GM19240 (cell line): ENCODE measurements around the gene SPRN.
"Not testable (repeated sequence)": the region's sequence is repeated elsewhere in the genome, so short reads cannot be mapped to it uniquely, and the experiment has no call there.

Experiments used
- DNase-seq: peaks from one replicate; pipeline ENCODE4 v3.0.0; 2011; ENCODE audit warnings: low spot score; ENCODE audit not compliant: insufficient read length

Gene SPRN, protein sequence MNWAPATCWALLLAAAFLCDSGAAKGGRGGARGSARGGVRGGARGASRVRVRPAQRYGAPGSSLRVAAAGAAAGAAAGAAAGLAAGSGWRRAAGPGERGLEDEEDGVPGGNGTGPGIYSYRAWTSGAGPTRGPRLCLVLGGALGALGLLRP

DNA sequence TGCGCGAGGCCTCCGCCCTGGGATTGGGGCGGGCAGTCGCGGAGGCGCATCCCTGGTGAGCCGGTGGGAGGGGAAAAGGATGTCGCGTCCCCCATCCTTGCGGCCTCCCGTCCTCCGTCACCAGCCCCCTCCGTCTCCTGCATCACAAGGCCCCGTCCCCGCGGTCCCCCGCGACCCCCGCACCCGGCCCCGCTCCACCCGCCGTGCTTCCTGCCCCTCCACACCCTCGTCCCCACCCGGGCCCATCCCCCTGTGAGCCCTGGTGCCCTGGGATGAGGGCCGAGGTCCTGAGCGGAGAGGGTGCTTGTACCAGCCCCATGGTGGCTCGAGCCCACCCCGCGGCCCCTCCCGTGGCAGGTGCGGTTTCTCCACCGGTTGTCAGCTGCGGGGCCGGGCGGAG, at the start of gene SPRN:
SPRN (minus strand) TSS at position 25 of the 400 bp plus-strand sequence. CDS start 944 bp downstream, outside the sequence.
- DNase-seq = not testable (repeated sequence)

DNA sequence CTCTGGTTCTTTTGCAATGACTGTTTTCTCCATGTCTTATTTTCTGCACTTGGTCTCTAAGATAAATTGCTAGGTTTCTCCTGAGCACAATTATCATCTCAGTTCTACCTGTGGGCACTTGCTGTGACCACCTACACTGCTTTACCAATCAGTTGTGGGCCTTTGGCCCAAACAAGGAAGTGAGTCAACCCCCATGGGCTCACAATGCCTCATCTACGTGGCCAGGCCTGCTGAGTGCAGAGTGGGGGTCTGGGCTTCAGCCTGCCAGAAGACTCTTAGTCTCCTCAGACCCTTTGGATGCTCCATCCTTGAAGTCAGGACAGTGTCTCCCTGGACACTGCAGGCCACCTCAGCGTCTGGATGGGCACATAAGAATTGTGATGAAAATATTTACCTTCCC, 49.6 kb upstream of the SPRN start:
- DNase-seq = no peak

DNA sequence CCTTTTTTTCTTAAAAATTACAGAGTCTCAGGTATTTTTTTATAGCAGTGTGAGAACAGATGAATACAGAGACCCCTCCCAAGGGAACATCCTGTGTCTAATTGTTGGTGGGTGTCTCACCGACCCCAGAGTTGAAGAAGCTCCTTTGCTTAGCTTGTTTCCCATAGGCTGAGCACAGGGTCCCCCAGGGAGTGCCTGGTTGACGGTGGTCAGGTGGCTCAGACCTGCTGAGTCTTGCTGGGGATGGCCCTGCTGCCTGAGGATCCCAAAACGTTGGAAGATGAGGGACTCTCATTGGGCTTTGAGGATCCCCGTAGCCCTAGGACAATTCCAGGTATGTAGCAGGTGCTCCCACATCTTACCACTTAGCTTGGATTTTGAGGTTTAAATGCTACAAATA, 48.8 kb upstream of the SPRN start:
- DNase-seq = no peak

DNA sequence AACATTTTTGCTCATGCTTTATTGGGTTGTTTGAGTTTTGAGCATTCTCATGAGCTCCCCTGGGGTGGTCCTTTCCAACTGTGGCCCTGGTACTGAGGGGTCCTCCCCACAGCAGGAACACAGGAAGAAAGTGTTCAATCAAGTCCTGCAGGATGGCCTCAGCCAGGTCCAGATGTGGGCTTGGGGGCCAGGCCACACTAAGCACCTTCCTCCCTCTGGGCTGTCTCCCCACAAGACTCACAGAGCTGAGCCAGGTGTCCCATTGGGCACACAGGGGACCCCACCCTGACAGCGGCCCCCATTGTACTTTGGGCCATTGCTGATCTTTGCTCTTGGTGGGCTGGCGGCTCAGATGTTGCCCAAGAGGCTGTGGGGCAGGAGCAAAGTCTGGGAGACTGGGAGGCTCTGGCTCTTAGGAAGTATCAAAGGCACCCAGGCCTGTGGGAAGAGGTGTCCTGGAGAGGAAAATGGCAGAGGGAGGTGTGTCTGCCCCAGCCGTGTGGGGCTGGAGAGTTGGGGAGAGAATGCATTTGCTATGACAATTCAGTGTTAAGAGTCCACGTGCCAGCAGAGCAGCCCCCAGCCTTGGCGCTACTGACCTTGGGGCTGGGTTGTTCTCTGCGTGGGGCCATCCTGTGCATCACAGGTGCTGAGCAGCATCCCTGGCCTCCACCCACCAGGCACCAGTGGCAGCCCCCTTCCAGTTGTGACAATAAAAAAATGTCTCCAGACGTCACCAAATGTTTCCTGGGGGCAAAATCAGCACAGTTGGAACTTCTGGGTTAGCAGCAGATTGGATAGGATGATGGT, 47.1 kb upstream of the SPRN start:
- no peak for DNase-seq

DNA sequence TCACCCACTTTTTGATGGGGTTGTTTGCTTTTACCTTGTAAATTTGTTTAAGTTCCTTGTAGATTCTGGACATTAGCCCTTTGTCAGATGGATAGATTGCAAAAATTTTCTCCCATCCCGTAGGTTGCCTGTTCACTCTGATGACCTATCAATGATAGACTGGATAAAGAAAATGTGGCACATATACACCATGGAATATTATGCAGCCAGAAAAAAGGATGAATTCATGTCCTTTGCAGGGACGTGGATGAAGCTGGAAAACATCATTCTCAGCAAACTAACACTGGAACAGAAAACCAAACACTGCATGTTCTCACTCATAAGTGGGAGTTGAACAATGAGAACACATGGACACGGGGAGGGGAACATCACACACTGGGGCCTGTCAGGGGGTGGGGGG, 44.8 kb upstream of the SPRN start:
- not testable (repeated sequence) for DNase-seq

DNA sequence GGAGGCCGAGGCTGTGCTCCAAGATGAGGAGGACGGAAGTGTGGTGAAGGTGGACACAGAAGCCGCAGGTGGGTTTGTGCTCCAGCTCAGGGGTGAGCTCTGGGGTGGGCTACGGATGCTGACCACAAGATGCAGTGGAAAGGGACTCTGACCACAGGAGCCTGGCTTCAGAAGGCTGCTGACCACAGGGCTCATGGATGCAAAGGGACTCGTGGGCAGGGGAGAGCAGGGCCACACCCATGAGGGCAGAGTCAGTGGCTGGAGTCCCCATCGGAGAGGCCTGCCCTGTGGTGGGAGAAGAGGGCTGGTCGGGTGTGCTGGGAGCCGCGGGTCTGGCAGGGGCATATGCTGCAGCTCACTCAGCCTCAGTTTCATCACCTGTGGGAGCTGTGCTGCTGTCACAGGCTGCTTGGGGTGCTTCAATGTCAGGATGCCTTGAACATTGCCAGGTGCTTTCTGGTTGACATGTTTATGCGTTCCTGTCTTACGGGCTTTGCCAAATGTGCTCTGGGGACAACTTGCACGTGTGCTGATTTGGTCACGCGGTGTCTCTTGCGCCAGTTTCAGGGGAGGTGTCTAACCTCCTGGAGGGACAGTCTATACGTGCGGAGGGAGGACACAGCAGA, 43.0 kb upstream of the SPRN start:
- no peak for DNase-seq

DNA sequence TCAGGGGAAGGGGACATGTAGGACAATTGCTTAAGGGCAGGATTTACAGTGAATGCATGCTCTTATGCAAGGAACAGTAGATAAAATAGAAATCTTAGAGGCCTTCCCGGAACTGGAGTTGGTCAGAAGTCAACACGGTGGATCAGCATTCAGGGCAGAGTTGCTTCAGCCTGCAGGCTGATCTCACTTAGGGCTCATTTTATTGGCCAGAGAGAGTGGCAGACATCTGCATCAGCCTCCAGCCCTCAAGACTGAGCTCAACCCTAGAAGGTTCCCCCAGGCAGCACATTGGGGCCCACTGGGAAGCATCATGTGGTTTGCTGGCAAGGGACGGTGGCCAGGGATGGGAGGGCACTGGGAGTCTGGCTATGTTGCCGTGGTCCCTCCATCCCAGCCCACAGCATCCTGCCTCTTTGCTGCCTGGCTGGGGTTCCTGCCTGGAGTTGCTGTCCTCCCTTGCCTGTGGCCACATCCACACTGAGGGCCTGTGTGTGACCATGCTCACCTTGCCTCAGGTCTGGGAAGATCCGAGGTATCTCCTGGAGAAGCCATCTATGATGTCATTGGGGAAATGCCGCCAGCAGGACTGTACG, 42.4 kb upstream of the SPRN start:
- DNase-seq = no peak

DNA sequence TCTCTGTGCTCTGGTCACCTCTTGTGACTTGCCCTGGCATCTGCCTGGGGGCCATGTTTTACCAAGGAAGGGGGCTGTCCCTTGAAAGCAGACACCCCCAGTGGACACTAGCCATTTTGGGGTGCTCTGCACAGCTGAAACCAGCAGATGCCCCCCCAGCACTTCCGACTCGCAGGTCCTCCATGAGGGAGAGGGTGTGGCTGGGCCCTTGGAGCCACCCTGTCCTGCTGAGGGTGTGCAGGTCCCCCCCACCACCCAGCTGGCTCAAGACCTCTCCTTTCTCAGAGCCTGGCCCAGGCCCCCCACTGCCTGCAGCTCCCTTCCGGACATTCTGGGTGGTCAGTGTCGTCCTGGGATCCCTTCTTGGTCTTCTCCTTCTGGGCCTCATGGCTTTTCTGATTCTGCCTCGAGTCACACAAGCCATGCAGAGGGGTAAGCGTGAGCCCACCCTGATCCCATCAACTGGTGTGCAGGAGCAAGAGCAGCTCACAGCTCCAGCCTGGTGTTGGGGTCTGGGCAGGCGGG, 41.6 kb upstream of the SPRN start:
- no peak for DNase-seq

DNA sequence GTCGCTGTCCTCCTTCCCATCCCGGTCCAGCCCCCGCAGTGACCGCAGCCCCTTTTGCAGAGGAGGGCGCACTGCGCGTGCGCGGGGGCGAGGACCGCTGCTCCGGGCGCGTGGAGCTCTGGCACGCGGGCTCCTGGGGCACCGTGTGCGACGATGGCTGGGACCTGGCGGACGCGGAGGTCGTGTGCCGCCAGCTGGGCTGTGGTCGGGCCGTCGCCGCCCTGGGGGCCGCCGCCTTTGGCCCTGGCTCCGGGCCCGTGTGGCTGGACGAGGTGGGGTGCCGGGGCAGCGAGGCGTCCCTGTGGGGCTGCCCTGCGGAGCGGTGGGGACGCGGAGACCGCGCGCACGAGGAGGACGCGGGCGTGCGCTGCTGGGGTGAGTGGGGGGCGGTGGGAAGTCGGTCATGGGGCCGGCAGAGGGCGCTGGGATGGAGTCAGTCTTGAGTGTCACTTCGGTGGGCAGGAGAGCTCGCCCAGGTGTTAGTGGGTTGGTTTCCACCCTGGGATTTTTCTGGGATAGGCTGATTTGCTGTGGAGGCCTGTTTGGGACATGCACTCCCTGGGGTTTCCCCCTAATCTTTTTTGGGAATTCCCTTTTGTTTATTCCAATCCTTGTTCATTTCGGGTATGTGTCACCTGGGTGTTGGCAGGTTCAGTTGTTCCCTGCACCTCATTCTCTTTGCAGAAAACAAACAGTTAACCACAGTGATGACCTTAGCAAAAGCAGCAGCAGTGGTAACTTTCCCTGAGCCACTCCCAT, 40.9 kb upstream of the SPRN start:
- no peak for DNase-seq

DNA sequence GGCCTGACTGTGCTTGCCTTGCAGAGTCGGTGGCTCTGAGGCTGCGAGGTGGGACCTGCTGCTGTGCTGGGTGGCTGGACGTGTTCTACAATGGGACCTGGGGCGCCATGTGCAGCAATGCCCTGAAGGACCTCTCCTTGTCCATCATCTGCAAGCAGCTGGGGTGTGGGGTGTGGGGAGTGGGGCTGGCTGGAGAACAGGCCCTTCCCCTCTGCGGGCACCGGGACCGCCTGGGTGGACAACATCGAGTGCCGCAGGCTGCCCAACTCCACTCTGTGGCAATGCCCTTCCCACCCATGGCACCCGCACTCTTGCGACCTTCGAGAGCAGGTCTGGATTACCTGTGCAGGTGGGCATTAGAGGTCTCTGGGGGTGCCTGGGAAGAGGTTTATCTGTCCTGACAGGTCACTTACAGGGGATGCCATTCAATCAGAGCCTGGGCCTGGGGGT, 40.2 kb upstream of the SPRN start:
- no peak for DNase-seq

DNA sequence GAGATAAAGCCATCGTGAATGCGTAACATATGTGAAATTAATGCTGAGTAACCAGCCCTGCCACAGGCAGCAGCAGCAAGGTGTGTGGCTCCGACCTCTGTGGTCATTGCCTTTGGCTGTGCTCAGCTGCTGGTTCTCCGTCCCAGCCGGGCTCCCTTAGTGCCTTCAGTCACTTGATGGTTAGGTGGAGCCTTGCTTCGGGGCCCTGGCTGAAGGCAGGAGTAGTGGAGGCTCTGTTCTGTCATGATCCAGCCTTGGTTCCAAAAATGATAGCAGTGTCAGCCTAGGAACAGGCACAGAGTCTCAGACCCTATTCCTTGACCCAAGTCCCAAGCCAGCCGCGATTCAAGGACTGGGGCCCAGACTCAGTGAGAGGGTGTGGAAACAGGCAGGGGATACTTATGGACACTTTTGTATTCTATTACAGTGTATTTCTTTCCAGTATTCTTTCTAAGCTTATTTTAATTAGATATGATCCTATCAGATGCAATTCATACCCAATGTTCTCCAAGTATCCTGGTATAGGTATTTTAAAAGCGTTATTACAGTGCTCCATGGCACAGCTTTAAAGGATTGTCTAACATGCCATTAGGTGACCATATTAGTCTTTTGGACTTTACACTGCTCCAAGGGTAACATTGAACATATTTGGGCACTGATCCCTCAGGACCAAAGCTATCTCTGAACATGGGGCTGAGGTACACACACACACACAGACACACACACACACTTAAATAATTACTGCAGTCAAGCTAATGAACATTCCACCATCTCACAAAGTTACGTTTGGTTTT, 38.3 kb upstream of the SPRN start:
- no peak for DNase-seq

DNA sequence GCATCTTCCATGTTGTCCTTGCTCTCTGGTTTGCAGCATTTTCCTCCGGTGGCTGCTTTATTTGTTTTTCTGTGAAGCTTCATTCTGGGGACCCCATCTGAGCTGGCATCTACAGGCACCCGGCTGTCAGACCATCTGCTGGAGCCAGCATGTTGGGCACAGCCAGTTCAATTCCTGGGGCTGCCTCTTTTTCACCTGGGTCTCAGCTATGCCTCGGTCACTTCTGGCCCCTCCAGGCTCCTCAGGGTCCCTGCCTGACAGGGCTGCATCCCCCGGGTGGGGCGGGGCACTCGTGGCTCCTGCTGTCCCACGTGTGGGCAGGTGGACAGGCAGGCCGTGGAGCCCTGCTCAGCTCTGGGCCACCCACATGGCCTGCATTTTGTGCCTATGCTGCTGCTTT, 37.4 kb upstream of the SPRN start:
- DNase-seq = no peak

DNA sequence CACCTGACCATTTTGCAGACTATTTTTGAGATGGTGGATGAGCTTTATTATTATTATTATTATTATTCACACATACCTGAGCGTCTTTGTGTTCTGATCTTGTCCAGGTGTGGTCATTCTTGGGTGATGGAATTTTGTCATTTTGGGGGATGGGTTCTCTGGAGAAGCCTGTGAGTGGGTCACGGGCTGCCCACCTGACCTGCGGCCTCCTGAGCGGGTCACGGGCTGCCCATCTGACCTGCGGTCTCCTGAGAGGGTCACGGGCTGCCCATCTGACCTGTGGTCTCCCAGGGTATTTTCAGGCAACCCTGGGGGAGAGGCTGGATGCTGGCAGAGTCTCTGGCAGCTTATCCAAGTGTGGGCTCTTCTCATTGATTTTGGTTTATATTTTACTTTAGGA, 36.6 kb upstream of the SPRN start:
- no peak for DNase-seq

DNA sequence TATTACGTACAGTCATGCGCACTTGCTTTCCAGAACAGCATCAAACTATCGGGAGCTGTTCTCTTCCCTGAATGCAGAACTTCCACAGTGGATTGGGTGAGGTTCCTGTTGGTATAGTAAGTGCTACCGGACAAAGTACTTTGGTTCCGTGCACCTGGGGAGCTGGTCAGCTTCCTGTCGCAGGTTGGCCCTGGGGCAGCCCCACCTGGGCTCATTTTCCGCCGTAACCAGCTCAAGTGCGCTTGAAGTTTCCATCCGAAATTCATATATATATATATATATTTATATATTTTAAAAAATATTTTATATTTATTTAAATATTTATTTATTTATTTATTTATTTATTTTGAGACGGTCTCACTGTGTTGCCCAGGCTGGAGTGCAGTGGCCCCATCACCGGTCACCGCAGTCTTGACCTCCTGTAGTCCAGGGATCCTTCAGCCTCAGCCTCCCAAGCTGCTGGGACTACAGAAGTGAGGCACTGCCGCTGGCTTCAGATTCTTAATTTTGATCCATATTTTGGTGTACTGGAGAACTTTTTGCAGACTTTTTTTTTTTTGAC, 35.9 kb upstream of the SPRN start:
- DNase-seq = no peak

DNA sequence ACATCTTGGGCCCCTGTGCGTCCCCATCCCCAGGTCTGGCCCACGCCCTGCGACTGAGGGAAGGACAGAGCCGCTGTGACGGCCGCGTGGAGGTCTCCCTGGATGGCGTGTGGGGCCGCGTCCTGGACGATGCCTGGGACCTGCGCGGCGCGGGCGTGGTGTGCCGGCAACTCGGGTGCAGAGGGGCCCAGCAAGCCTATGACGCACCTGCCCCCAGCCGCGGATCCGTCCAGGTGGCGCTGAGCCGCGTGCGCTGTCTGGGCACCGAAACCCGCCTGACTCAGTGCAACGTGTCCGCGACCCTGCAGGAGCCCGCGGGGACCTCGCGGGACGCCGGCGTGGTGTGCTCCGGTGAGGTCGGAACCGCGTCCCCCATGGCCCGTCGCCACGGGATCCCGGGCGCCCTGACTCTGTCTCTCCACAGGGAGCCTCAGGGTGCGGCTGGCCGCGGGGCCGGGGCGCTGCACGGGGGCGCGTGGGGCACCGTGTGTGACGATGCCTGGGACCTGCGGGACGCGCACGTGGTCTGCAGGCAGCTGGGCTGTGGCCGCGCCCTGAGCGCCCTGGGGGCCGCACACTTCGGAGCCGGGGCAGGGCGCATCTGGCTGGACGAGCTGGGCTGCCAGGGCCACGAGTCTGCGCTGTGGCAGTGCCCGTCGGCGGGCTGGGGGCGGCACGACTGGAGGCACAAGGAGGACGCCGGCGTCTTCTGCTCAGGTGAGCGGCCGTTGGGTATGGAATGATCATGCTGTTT, 35.2 kb upstream of the SPRN start:
- no peak for DNase-seq

DNA sequence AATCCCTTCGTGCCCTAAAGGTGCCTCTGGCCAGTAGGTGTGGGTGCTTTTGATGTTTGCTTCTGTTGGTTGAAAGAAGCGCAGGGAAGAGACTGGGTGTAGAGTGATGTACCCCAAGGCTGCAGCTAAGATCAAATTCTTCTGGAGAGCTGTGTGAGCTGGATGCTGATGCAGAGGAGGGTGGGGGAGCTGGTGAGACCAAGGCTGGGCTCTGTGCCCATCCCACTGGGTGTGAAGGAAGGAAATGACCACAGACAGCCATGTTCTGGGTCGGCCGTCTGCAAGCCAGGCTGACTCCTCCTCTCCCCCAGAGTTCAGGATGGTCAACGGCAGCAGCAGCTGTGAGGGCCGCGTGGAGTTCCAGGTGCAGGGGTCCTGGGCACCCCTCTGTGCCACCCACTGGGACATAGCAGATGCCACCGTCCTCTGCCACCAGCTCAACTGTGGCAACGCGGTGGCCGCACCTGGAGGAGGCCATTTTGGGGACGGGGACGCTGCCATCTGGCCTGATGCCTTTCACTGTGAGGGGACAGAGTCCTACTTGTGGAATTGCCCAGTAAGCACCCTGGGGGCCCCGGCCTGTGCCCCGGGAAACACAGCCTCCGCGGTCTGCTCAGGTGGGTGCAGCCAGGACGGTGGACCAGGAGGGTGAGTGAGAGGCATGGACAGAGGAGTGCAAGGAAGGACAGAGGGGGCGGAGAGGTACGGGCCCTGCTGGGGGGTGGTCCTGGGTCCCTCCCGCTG, 34.5 kb upstream of the SPRN start:
- DNase-seq = no peak

DNA sequence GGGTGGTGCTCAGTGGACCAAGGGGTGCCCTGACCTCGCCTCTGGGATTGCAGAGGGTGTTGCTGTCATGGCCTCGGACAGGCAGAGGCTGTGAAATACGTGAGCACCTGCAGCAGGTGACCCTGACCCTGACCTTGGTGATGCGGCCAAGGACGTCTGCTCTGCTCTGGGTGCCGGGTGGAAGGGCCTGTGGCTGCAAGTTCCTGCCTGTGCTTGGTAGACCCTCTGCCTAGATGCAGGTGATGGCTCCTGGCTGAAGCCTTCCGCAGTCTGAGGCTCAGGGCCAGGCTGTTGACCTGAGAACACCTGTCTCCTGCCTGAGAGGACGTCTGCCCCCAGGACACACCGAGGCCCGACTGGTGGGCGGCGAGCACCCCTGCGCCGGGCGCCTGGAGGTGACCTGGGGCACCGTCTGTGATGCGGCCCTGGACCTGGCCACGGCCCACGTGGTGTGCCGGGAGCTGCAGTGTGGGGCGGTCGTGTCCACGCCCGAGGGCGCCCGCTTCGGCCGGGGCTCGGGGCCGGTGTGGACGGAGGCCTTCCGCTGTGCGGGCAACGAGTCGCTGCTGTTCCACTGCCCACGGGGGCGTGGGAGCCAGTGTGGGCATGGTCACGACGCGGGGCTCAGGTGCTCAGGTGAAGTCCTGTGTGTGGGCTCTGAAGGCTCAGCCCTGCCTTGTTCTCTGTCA, 33.7 kb upstream of the SPRN start:
- no peak for DNase-seq
